ENCODE results near the gene RARS2. TPM values are rescaled to one million over a fixed set of nuclear protein-coding genes. Genes with fewer than 3 reads are reported as not detected.
"Not testable (repeated sequence)": the region's sequence is repeated elsewhere in the genome, so short reads cannot be mapped to it uniquely, and the experiment has no call there.

Gene RARS2
- polyA plus RNA-seq, 2 donors: 7.9 to 16.1 TPM

DNA sequence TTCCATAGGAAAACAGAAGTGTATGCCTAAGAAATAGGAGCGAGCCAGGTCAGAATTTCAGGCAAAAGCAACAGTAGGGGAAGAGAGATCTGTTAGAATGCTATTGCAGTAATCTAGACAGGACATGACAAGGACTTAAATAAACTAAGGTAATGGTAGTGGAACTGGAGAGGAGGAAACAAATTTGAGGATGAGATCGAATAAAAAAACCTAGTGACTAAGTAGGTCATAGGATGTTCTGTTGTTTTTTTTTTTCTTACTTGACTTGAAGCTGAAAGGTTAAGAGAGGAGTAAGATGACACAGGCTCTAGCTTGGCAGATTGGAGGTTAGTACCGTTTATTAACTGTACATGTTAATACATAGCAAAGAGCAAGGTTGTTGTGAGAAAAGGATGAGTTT lies 28.7 kb upstream of the RARS2 start:
- Histone ChIP-seq H3K4me3 (ENCODE audit: low read depth in 1 of 2, low read length in 2 of 2) (no peak overlapping the region), H3K27me3 (ENCODE audit: control insufficient read depth in 1 of 2, insufficient read depth in 2 of 2, low read length in 2 of 2) (no peaks in the 10 kb centered on the region), H3K9me3 (ENCODE audit: control insufficient read depth in 2 of 2, insufficient read depth in 1 of 2, low read depth in 1 of 2, low read length in 1 of 2) (no peaks in the 10 kb centered on the region), H3K4me1 (ENCODE audit: control insufficient read depth in 2 of 2, insufficient read depth in 2 of 2, low read length in 1 of 2) (no peaks in the 10 kb centered on the region), H3K27ac (ENCODE audit: low read depth in 2 of 2, low read length in 1 of 2) (no peak overlapping the region), H3K36me3 (ENCODE audit: control insufficient read depth in 2 of 2, insufficient read depth in 2 of 2, low read length in 1 of 2) (no peaks in the 10 kb centered on the region)
- WGBS, 2 donors: 91 to 92% methylated on average over 3 of the region's 3 CpGs

DNA sequence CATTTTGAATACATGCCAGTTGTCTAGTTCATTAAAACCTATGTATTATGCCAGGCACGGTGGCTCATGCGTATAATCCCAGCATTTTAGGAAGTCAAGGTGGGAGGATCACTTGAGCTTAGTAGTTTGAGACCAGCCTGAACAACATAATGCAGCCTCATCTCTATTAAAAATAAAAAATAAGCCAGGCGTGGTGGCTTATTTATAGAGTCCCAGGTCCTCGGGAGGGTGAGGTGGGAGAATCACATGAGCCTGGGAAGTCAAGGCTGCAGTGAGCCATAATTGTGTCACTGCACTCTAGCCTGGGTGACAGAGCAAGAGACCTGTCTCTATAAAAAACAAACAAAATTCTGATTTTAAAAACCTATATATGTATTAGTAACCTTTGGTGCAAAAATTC lies 27.6 kb upstream of the RARS2 start:
- H3K9me3 ChIP-seq (ENCODE audit: control insufficient read depth in 2 of 2, insufficient read depth in 1 of 2, low read depth in 1 of 2, low read length in 1 of 2): no peaks in the 10 kb centered on the region
- peaks cover 0 to 2% of the 10 kb centered on the region in 2 donors for H3K36me3 ChIP-seq (ENCODE audit: control insufficient read depth in 2 of 2, insufficient read depth in 2 of 2, low read length in 1 of 2)
- H3K4me1 ChIP-seq (ENCODE audit: control insufficient read depth in 2 of 2, insufficient read depth in 2 of 2, low read length in 1 of 2): no peaks in the 10 kb centered on the region
- H3K27me3 ChIP-seq (ENCODE audit: control insufficient read depth in 1 of 2, insufficient read depth in 2 of 2, low read length in 2 of 2): no peaks in the 10 kb centered on the region
- no peak overlapping the region for H3K4me3 ChIP-seq (ENCODE audit: low read depth in 1 of 2, low read length in 2 of 2)
- H3K27ac ChIP-seq (ENCODE audit: low read depth in 2 of 2, low read length in 1 of 2): no peak overlapping the region
- WGBS, 2 donors: 64 to 81% methylated on average over 4 of the region's 4 CpGs

DNA sequence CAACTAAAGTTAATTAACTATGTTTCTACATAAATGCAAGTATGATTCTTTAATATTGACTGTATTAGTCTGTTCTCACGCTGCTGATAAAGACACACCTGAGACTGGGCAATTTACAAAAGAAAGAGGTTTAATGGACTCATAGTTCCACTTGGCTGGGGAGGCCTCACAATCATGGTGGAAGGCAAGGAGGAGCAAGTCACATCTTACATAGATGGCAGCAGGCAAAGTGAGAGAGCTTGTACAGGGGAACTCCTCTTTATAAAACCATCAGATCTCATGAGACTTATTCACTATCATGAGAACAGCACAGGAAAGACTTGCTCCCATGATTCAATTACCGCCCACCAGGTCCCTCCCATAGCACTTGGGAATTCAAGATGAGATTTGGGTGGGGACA lies 23.2 kb upstream of the RARS2 start:
- H3K27me3 ChIP-seq (ENCODE audit: control insufficient read depth in 1 of 2, insufficient read depth in 2 of 2, low read length in 2 of 2); H3K4me3 ChIP-seq (ENCODE audit: low read depth in 1 of 2, low read length in 2 of 2); H3K36me3 ChIP-seq (ENCODE audit: control insufficient read depth in 2 of 2, insufficient read depth in 2 of 2, low read length in 1 of 2); H3K4me1 ChIP-seq (ENCODE audit: control insufficient read depth in 2 of 2, insufficient read depth in 2 of 2, low read length in 1 of 2); H3K9me3 ChIP-seq (ENCODE audit: control insufficient read depth in 2 of 2, insufficient read depth in 1 of 2, low read depth in 1 of 2, low read length in 1 of 2); H3K27ac ChIP-seq (ENCODE audit: low read depth in 2 of 2, low read length in 1 of 2): not testable (repeated sequence)
- WGBS, 2 donors: 95 to 99% methylated on average over 2 of the region's 2 CpGs

DNA sequence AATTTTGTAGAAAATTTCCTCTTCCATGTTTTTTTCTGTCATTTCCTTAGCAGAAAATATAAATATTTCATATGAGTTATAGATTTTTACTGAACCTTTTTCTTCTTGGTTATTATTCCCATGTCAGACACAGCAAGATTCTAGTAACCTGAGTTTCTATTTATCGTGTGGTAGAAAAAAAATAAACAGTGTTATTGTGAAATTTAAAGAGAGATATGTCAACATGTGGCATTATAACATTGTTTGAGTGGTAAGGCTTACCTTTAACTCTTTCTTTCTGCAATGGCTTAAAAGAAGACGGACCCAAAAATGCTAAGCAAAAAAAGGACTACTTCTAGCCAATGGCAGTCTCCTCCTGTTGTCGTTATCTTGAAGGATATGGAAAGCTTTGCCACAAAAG lies 19.0 kb upstream of the RARS2 start:
- no peaks in the 10 kb centered on the region for H3K9me3 ChIP-seq (ENCODE audit: control insufficient read depth in 2 of 2, insufficient read depth in 1 of 2, low read depth in 1 of 2, low read length in 1 of 2)
- H3K4me3 ChIP-seq (ENCODE audit: low read depth in 1 of 2, low read length in 2 of 2): no peak overlapping the region
- H3K27ac ChIP-seq (ENCODE audit: low read depth in 2 of 2, low read length in 1 of 2): no peak overlapping the region
- H3K27me3 ChIP-seq (ENCODE audit: control insufficient read depth in 1 of 2, insufficient read depth in 2 of 2, low read length in 2 of 2): no peaks in the 10 kb centered on the region
- peaks cover 4% of the 10 kb centered on the region in 2 donors for H3K36me3 ChIP-seq (ENCODE audit: control insufficient read depth in 2 of 2, insufficient read depth in 2 of 2, low read length in 1 of 2)
- H3K4me1 ChIP-seq (ENCODE audit: control insufficient read depth in 2 of 2, insufficient read depth in 2 of 2, low read length in 1 of 2): no peaks in the 10 kb centered on the region
- WGBS, 2 donors: 84 to 95% methylated on average over 3 of the region's 3 CpGs

DNA sequence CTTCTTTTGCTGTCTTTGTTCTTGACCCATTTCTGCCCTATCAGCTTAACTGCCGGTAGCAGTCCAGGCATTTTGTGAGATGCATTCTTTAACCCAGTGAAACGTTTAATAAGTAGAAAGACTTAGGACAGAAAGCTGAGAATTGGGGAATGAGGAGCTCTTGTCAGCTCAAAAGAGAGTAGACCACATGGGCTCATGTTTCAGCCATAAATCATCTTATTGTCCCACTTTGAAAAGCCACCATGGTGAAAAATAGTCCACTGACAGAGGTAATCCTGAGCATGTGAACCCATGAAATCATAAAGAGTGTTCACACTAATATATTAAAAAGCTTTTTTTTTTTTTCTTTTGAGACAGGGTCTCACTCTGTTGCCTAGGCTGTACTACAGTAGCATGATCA lies 16.4 kb upstream of the RARS2 start:
- H3K27me3 ChIP-seq (ENCODE audit: control insufficient read depth in 1 of 2, insufficient read depth in 2 of 2, low read length in 2 of 2): no peaks in the 10 kb centered on the region
- WGBS, 2 donors: 83% methylated on average over 2 of the region's 2 CpGs

DNA sequence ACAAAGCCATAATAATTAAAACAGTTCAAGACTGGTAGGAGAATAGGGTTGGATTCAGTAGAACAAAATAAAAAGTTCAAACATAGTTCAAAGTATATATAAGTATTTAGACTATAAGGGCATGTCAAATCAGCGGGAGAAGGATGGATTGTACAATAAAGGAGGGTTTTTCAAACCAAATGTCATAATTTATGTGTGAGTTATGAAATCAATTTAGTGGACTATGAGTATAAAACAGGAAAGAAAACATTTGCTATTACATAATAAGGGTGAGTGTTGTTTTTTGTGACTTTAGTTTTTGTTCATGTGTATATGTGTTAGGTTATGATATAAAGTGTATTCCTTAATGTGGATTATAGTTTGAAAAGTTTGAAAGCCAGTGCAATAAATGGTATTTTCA lies 10.8 kb upstream of the RARS2 start:
- H3K27me3 ChIP-seq (ENCODE audit: control insufficient read depth in 1 of 2, insufficient read depth in 2 of 2, low read length in 2 of 2): no peaks in the 10 kb centered on the region
- no peaks in the 10 kb centered on the region for H3K4me1 ChIP-seq (ENCODE audit: control insufficient read depth in 2 of 2, insufficient read depth in 2 of 2, low read length in 1 of 2)
- WGBS, 2 donors: 84 to 96% methylated on average over 1 of the region's 1 CpG
- H3K4me3 ChIP-seq (ENCODE audit: low read depth in 1 of 2, low read length in 2 of 2): no peak overlapping the region
- no peak overlapping the region for H3K27ac ChIP-seq (ENCODE audit: low read depth in 2 of 2, low read length in 1 of 2)
- H3K36me3 ChIP-seq (ENCODE audit: control insufficient read depth in 2 of 2, insufficient read depth in 2 of 2, low read length in 1 of 2): no peaks in the 10 kb centered on the region
- no peaks in the 10 kb centered on the region for H3K9me3 ChIP-seq (ENCODE audit: control insufficient read depth in 2 of 2, insufficient read depth in 1 of 2, low read depth in 1 of 2, low read length in 1 of 2)

More for the DNA sequence above, 16.4 kb upstream of the RARS2 start:
- H3K4me1 ChIP-seq (ENCODE audit: control insufficient read depth in 2 of 2, insufficient read depth in 2 of 2, low read length in 1 of 2): no peaks in the 10 kb centered on the region
- H3K36me3 ChIP-seq (ENCODE audit: control insufficient read depth in 2 of 2, insufficient read depth in 2 of 2, low read length in 1 of 2): peaks cover 2 to 4% of the 10 kb centered on the region in 2 donors
- no peaks in the 10 kb centered on the region for H3K9me3 ChIP-seq (ENCODE audit: control insufficient read depth in 2 of 2, insufficient read depth in 1 of 2, low read depth in 1 of 2, low read length in 1 of 2)
- no peak overlapping the region for H3K4me3 ChIP-seq (ENCODE audit: low read depth in 1 of 2, low read length in 2 of 2)
- H3K27ac ChIP-seq (ENCODE audit: low read depth in 2 of 2, low read length in 1 of 2): no peak overlapping the region

DNA sequence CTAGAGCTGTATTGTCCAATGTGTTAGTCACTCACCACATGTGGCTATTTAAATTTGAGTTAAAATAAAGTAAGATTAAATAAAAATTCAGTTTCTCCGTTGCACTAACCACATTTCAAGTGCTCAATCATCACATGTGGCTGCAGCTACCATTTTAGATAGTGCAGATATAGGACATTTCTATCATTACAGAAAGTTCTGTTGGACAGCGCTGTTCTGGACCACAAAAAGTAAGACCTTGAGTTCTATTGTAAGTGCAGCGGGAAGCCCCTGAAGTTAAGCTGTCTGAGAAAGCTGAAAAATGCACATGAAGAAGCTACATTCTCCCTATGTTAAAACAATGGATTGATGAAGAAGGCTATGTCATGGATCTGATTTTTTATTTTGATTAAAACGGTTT lies 1.2 kb upstream of the RARS2 start:
- WGBS, 2 donors: 67 to 68% methylated on average over 4 of the region's 4 CpGs
- Histone ChIP-seq H3K36me3 (ENCODE audit: control insufficient read depth in 2 of 2, insufficient read depth in 2 of 2, low read length in 1 of 2) (no peaks in the 10 kb centered on the region), H3K27ac (ENCODE audit: low read depth in 2 of 2, low read length in 1 of 2) (no peak overlapping the region), H3K27me3 (ENCODE audit: control insufficient read depth in 1 of 2, insufficient read depth in 2 of 2, low read length in 2 of 2) (no peaks in the 10 kb centered on the region), H3K9me3 (ENCODE audit: control insufficient read depth in 2 of 2, insufficient read depth in 1 of 2, low read depth in 1 of 2, low read length in 1 of 2) (no peaks in the 10 kb centered on the region), H3K4me1 (ENCODE audit: control insufficient read depth in 2 of 2, insufficient read depth in 2 of 2, low read length in 1 of 2) (no peaks in the 10 kb centered on the region), H3K4me3 (ENCODE audit: low read depth in 1 of 2, low read length in 2 of 2) (peak overlapping the region in 1 of 2 donors; percentile 94)

DNA sequence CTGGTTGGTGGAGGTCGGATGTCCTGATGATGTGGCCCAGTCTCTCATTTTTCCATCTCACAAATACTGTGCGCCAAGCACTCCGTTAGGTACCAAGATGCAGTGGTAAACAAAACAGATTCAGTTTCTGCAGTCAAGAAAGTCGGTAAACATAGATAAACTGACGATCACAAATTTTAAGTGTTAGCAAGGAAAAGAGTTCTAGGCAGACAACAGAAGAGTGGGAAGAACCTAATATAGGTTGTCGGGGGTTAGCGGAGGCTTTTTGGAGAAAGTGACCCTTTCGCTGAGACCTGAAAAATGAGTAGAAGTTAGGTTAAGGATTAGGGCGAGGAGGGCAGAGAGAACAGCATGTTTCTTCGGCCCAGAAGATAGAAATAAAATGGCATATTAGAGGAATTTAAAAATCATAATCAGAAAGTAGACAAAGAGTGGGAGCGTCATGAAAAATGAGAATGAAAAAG lies 662 bp upstream of the RARS2 start:
- H3K27ac ChIP-seq (ENCODE audit: low read depth in 2 of 2, low read length in 1 of 2): peak overlapping the region; percentile 65 to 87
- peak overlapping the region; percentile 92 to 94 for H3K4me3 ChIP-seq (ENCODE audit: low read depth in 1 of 2, low read length in 2 of 2)
- H3K4me1 ChIP-seq (ENCODE audit: control insufficient read depth in 2 of 2, insufficient read depth in 2 of 2, low read length in 1 of 2): no peaks in the 10 kb centered on the region
- no peaks in the 10 kb centered on the region for H3K36me3 ChIP-seq (ENCODE audit: control insufficient read depth in 2 of 2, insufficient read depth in 2 of 2, low read length in 1 of 2)
- WGBS, 2 donors: 4% methylated on average over 11 of the region's 11 CpGs
- no peaks in the 10 kb centered on the region for H3K27me3 ChIP-seq (ENCODE audit: control insufficient read depth in 1 of 2, insufficient read depth in 2 of 2, low read length in 2 of 2)
- no peaks in the 10 kb centered on the region for H3K9me3 ChIP-seq (ENCODE audit: control insufficient read depth in 2 of 2, insufficient read depth in 1 of 2, low read depth in 1 of 2, low read length in 1 of 2)

DNA sequence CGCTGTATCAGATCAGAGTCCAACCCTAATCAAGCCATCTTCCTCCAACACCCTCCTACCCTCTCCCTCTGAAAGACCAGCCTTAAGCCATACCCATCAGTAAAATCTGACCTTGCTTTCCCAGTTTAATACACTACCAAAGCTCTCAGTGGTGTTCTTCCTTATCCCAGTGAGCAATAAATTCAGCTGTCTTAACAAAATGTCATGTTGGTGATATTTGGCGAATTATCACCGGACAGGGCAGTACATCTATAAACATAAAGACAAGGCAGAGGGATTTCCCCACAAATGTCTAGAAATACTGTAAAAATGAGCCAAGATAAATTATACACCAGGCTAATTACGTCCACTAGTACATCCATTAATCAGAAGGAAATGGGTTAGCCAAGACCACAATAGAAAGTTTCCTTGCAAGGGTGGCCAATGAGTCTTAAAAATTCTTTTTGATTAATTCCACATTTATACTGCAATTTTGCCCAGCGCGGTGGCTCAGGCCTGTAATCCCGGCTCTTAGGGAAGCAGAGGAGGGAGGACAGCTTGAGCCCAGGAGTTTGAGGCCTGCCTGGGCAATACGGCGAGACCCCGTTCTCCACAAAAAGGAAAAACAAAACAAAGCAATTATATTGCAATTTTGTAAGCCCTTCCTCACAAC lies 905 bp downstream of the RARS2 start:
- Histone ChIP-seq H3K36me3 (ENCODE audit: control insufficient read depth in 2 of 2, insufficient read depth in 2 of 2, low read length in 1 of 2) (no peaks in the 10 kb centered on the region), H3K27me3 (ENCODE audit: control insufficient read depth in 1 of 2, insufficient read depth in 2 of 2, low read length in 2 of 2) (no peaks in the 10 kb centered on the region), H3K27ac (ENCODE audit: low read depth in 2 of 2, low read length in 1 of 2) (peak overlapping the region in 1 of 2 donors; percentile 58), H3K4me1 (ENCODE audit: control insufficient read depth in 2 of 2, insufficient read depth in 2 of 2, low read length in 1 of 2) (no peaks in the 10 kb centered on the region), H3K4me3 (ENCODE audit: low read depth in 1 of 2, low read length in 2 of 2) (peak overlapping the region; percentile 92 to 94), H3K9me3 (ENCODE audit: control insufficient read depth in 2 of 2, insufficient read depth in 1 of 2, low read depth in 1 of 2, low read length in 1 of 2) (no peaks in the 10 kb centered on the region)
- 19 to 25% methylated on average over 10 of the region's 10 CpGs for WGBS, 2 donors

DNA sequence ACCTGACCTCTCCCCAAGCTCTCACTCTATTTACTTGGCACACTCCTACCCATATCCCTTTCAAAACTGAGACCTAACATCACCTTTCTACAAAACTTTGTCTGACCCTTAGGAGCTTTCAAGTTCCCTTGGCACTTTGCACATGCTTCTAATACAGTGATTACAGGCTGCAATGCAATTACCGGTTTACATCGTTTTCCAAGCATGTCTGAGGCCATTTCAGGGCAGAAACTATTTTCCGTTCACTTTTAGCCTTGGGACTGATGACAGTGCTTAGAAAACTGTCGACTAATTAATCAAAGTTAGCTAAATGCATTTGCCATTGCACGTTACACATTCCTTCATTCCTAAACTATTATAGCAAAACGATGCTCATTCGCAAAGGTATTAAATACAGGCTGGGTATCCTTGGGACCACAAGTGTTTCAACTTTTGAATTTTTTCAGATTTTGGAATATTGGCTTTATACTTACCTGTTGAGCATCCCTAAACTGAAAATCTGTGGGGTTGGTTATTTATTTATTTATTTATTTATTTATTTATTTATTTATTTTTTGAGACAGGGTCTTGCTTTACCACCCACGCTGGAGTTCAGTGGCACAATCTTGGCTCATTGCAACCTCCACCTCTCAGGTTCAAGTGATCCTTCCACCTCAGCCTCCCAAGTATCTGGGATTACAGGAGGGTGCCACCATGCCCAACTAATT lies 3.3 kb downstream of the RARS2 start:
- Histone ChIP-seq H3K36me3 (ENCODE audit: control insufficient read depth in 2 of 2, insufficient read depth in 2 of 2, low read length in 1 of 2) (no peaks in the 10 kb centered on the region), H3K4me3 (ENCODE audit: low read depth in 1 of 2, low read length in 2 of 2) (no peak overlapping the region), H3K27ac (ENCODE audit: low read depth in 2 of 2, low read length in 1 of 2) (no peak overlapping the region), H3K27me3 (ENCODE audit: control insufficient read depth in 1 of 2, insufficient read depth in 2 of 2, low read length in 2 of 2) (no peaks in the 10 kb centered on the region), H3K4me1 (ENCODE audit: control insufficient read depth in 2 of 2, insufficient read depth in 2 of 2, low read length in 1 of 2) (no peaks in the 10 kb centered on the region), H3K9me3 (ENCODE audit: control insufficient read depth in 2 of 2, insufficient read depth in 1 of 2, low read depth in 1 of 2, low read length in 1 of 2) (no peaks in the 10 kb centered on the region)
- WGBS, 2 donors: 93% methylated on average over 8 of the region's 8 CpGs

Data from esophagus (tissue), 2 donors.